Left forelimb (tissue), 1 donor: ENCODE data around the gene PAXIP1.
"Not testable (repeated sequence)": the region's sequence is repeated elsewhere in the genome, so short reads cannot be mapped to it uniquely, and the experiment has no call there.

Experiments used
- DNase-seq: peaks from one replicate; pipeline ENCODE4 v3.0.0-alpha.2; 2018; ENCODE audit warnings: low spot score

PAXIP1 gene

GRCh38 chr7:155003092-155003375, at the start of gene PAXIP1:
PAXIP1 (minus strand) TSS chr7:155003124; CDS start chr7:155002929, 195 bp downstream.
- DNase-seq: no peak

DNA sequence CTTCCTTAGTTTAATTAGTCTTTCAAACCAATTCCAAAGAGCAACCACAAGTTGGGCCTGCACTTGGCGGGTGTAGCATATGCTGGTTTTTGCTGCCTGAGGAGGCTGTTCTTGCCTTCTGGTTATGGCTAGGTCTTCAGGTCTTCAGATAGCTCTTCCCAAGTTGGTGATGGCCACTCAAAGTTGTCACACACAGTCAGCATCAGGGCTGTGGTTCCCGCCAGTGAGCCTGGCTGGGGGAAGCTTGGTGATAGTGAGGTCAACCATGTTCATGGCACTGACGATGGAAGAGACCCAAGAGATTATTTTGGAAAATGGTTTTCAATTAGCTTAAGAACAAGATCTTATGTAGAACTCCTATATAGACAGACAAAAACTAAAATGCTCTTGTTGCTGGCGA, 48.4 kb upstream of the PAXIP1 start:
- no peak for DNase-seq

DNA sequence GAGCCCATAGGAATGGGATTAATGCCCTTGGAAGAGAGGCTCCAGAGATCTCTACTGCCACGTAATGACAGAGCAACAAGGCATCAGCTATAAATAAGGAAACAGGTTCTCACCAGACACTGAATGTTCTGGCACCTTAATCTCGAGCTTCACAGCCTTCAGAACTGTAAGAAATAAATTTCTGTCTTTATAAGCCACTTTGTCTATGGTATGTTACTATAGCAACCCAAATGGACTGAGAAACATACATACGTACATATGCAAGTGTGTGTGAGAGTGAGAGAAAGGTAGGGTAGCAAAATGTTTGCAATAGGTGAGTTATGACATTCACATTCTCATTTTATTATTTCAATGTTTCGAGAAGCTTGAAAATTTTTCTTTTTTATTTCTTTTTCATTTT, 45.1 kb upstream of the PAXIP1 start:
- no peak for DNase-seq

GRCh38 chr7:155043756-155044155, 40.8 kb upstream of the PAXIP1 start:
- DNase-seq: no peak

GRCh38 chr7:155038335-155038734, 35.4 kb upstream of the PAXIP1 start:
- no peak for DNase-seq

DNA sequence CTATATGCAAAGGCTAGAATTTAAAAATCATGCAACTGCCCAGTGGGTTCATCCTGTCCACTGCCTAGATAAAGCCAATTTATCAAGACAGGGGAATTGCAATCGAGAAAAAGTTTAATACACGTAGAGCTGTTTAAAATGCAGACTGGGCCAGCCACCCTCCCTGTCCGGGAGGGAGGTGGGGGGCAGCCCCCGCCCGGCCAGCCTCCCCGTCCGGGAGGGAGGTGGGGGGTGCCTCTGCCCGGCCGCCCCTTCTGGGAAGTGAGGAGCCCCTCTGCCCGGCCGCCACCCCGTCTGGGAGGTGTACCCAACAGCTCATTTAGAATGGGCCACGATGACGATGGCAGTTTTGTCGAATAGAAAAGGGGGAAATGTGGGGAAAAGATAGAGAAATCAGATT, 31.6 kb upstream of the PAXIP1 start:
- not testable (repeated sequence) for DNase-seq

DNA sequence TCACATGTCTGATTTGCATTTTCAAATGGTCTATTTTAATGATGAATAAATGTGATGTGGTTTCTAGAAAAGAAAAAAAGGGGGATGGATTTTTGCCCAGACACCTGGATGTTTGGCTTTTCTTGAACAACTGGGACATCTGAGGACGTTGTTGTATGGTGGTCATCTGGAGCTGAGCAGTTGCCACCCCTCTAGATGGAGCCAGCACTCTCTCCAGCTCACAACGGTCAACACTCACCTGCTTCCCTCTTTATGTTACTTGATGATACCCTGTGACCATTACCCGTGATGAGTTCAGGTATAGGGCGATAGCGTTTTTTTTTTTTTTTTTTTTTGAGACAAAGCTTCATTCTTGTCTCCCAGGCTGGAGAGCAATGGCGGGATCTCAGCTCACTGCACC, 30.1 kb upstream of the PAXIP1 start:
- DNase-seq: no peak

DNA sequence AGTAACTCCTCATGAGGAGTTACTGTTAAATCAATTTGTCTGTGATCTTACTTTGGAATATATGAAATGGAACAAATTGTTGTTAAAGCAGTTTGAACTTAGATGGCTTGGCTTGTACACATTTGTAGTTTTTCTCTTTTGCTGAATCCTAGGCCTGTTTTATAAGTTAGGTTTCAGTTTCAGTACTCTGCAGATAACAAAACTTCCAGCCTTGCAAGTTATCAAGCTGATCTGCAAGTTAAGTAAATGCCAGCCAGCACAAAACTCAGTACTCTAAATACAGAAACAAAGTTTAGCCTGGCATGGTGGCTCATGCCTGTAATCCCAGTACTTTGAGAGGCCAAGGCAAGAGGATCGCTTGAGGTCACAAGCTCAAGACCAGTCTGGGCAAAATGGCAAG, 25.0 kb upstream of the PAXIP1 start:
- DNase-seq: no peak

DNA sequence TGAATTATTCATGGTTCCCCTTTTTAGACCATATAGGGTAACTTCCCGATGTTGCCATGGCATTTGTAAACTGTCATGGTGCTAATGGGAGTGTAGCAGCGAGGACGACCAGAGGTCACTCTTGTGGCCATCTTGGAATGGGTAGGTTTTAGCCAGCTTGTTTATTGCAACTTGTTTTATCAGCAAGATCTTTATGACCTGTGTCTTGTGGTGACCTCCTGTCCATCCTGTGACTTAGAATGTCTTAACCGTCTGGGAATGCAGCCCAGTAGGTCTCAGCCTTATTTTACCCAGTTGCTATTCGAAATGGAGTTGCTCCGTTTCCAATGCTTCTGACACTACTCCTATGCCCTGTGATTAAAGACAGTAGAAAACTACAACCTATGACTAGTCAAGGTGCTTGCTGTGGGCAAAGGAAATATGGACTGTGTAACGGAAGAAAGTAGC, 18.8 kb upstream of the PAXIP1 start:
- no peak for DNase-seq

- DNase-seq: no peak
Observed at GRCh38 chr7:155020996-155021395, 18.1 kb upstream of the PAXIP1 start.

DNA sequence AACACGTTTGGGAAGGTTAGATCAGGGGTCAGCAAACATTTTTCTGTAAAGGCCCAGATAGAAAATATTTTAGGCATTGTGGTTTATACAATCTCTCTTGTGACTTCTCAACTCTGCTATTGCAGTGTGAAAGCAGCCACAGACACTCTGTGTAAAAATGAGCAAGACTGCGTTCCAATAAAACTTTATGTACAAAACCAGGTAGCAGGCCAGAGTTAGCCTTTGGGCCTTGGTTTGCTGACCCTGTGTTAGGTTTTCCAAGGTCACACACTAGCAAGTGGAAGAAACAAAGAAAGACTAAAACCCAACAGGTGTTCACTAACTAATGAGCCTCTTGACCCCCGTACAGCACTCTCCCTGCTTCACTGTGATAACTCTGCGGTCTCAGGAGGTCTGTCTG, 14.9 kb upstream of the PAXIP1 start:
- no peak for DNase-seq

- DNase-seq: no peak
Observed at GRCh38 chr7:155011086-155011485, 8.2 kb upstream of the PAXIP1 start.

GRCh38 chr7:155009570-155010157, 6.7 kb upstream of the PAXIP1 start:
- DNase-seq: no peak

DNA sequence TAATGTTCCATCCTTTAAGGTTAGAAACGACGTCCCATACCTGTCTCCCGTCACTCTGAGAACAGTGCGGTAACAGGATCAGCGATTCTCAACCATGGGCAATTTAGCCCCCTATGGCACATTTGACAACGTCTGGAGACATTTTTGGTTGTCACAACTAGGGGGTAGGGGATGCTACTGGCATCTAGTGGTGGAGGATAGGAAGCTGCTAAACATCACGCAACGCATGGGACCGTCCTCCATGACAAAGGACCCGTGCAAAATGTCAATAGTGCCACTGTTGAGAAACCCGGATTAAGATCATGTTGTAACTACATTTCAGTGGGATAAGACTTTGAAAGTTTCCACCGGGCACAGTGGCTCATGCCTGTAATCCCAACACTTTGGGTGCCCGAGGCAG, 5.0 kb upstream of the PAXIP1 start:
- no peak for DNase-seq

DNA sequence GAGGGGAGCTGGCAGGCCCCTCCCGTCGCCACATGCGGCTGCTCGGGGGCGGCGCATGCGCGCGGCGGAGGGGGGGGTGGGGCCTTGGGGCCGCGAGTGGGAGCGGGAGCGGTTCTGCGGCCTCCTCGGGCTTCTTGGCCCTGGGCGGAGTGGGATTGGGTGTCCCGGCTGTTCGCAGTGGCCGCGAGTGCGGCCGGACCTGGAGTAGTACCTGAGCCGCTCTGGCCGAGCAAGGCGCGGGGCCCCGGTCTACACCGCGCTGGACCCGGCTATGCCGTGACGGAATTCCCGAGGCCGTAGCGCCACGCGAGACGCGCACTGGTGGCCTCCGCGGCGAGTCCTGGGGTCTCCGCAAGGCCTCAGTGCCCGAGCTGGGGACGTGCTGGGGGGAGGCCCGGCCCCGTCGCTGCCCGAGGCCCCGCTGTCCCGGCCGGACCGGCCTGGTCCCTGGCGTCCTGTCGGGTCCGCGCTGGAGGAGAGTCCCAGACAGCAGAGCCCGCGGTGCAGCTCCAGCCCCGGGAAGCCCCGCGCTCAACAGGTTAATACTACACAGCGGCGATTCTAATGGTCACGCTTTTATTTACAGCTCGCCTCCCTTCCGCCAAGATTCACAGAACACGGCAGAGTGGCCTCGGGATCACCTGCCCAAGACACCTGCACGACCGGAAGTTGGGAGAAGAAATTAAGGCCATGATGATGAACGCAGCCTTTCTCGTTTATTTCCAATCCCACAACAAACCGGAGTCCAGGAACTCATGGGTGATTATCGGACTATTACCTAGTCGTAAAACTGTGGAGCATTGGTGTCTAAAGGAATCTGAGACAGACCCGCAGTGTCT, 671 bp upstream of the PAXIP1 start:
- DNase-seq: peak; percentile 93

GRCh38 chr7:155002411-155003091, 373 bp downstream of the PAXIP1 start:
- peak; percentile 73 for DNase-seq

GRCh38 chr7:155001756-155002410, 1.0 kb downstream of the PAXIP1 start:
- no peak for DNase-seq

DNA sequence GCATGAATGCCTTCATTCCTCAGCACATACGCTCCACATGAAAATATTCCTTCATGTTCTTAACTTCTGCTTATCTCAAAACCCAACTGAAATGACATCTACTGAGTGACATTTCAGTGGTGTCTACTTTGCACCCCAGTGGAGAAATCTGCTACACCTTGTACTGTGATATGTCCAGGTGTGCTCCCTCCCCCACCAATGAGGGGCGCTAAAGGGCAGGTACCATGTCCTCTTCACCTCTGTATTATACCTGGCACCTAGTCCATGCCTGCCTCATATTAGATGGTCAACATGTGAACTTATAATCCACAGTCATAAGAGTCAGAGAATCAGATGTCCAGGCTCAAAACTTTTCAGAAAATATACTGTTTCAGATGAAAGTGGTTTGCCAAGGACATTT, 2.1 kb downstream of the PAXIP1 start:
- no peak for DNase-seq

DNA sequence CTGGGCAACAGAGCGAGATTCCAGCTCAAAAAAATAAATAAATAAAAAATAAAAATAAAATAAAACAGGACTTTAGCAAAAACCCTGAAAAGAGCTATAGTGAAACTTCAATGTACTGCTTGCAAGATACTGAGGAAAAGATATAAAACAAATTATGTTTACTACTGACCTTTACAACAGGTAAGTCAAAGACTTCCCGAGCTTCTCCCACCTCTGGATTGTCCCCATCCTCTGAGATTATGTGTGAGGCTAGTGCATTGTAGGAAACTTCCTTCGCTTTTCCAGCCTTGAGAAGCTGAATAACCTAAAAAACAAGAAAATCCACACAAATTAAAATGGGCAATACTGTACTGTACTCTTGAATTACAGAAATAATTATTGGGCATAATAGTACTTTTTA, 4.4 kb downstream of the PAXIP1 start:
- DNase-seq: no peak

DNA sequence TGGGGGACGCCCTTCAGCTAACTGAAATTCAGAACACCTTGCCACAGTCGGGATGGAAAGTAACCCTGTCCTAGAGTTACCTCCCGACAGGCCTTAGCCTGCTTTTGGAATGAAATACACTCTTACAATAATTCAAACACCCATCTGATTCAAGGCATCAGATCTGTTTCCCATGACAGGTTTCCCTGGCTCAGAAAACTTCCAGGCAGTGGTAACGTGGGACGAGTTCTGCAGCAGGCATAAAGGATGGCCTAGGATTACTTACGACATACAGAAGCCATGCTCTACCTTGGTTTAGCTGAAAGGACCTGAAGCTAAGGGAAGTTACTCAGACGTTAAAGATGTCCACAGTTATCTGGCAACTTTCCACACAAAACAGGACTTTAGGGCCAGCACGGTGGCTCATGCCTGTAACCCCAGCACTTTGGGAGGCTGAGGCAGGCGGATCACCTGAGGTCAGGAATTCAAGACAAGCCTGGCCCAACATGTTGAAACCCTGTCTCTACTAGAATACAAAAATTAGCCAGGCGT, 5.0 kb downstream of the PAXIP1 start:
- no peak for DNase-seq

- no peak for DNase-seq
Observed at GRCh38 chr7:154996756-154997155, 6.2 kb downstream of the PAXIP1 start.

DNA sequence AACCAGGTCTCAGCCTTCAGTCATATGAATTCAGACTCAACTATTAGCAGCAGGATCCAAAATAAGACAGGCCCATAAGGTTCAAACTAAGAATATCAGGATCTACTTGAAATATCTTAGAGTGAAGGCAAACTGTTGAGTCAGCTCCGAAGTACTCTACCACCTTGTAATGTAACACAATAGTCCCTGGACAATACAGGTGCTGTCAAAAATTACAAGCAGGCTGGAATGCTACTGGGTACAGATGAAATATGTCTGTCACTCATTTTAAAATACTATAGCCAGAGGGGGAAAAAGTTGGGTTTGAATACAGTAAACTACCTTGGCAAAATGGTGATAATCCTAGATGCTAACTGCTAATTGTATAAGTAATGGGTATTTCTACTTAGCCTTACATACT, 6.8 kb downstream of the PAXIP1 start:
- DNase-seq: no peak

- no peak for DNase-seq
Observed at GRCh38 chr7:154994996-154995395, 7.9 kb downstream of the PAXIP1 start.
